SK-MEL-5 (cell line): ENCODE results near the gene AHDC1. TPM values are rescaled to one million over a fixed set of nuclear protein-coding genes. Genes with fewer than 3 reads are reported as not detected.
"Not testable (repeated sequence)": the region's sequence is repeated elsewhere in the genome, so short reads cannot be mapped to it uniquely, and the experiment has no call there.

ENCODE experiments used
- DNase-seq: peaks from one replicate; pipeline ENCODE4 v3.0.0-alpha.2; 2016; ENCODE audit warnings: low read depth, low spot score
- in situ Hi-C: cut with HindIII; loops from 2 replicates; pipeline ENCODE4 v1.10.0; 2016; ENCODE audit warnings: low sequenced_read_pairs, high pct_unique_total_duplicates, low pct_unique_long_range_greater_than_20kb
- total RNA-seq: library from RNA; depleted of rRNA; stranded (reverse); fragments of >200 nt; shearing (Covaris generic); gene quantifications from 2 replicates; pipeline ENCODE4 v1.2.3, GENCODE V29; 2014

AHDC1 gene
- total RNA-seq, 1 experiment from 2014 or later: 4.4 TPM

DNA sequence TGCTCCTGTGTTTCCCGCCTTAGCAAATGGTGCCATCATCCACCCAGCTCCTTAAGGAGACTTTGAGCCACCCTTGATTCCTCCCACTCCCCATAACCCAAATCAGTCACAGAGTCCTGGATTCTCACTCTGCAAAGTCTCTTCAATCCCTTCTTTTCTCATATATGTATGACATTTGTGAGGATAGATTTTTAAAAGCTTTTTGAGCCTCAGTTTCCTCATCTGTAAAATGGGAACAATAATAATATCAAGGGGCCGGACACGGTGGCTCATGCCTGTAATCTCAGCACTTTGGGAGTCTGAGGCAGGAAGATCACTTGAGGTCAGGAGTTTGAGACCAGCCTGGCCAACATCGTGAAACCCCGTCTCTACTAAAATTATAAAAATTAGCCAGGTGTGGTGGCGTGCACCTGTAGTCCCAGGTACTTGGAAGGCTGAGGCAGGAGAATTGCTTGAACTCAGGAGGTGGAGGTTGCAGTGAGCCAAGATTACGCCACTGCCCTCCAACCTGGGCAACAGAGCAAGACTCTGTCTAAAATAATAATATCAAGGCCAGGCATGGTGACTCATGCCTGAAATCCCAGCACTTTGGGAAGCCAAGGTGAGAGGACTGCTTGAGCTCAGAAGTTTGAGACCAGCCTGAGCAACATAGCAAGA is 16.0 kb upstream of the AHDC1 start:
- DNase-seq, in situ Hi-C loops: not testable (repeated sequence)

- DNase-seq: no peak
- in situ Hi-C loops: no loop called here
These were observed 14.6 kb upstream of the AHDC1 start for GRCh38 chr1:27618341-27619082.

- in situ Hi-C loops: no loop called here
These were observed 13.5 kb upstream of the AHDC1 start for GRCh38 chr1:27617420-27617819.

DNA sequence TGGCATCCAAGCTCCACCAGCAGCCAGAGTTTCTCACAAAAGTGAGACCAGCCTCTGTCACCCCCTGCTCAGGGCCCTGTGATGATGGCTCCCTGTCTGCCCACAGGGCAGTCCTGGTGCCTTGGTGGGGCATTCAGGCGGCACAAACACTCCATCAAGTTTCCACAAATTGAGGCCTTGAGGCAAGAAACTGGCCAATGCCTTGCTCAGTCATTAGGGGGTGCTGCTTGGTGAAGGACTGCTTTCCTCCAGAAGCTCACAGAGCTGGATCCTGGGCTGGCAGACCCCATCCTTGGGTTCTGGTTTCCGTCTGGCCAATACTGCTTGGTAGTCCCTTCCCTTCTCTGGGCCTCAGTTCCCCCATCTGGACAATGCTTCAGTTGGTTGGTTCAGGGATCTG is 12.5 kb upstream of the AHDC1 start:
- no peak for DNase-seq
- in situ Hi-C loops: no loop called here

More at GRCh38 chr1:27617420-27617819, 13.5 kb upstream of the AHDC1 start:
- no peak for DNase-seq

DNA sequence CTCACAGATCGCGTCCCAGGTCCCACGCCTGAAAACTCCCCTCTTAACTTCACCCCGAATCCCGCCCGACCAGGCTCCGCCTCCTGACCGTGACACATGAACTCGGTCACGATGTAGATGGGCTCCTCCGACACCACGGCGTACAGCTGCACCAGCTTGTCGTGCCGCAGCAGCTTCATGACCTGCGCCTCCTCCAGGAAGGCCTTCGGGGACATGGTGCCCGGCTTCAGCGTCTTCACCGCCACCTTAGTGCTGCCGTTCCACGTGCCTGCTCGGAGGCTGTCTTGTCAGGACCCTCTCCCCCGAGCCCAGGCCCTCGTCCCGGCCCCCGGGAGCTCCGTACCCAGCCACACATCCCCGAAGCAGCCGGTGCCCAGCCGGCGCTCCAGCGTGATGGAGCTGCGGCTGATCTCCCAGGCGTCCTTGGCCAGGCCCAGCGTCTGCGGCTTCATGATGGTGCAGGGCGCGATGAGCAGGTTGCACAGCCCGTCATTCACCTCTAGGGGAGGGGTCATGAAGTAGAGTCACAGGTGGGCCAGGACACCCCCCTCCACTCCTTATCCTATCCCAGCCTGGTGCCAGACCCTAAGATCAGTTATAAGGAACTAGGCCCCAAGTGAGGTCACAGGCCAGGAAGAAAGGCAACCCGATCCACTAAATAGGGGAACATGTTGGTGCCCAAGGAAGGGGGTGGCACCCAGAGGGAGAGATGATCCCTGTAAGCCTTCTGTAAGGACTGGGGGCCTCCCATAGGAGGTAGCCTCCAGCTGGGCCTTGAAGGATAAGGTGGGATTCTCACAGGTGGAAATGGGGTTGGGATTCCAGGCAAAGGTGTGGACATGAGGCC is 11.6 kb upstream of the AHDC1 start:
- in situ Hi-C loops: no loop called here
- DNase-seq: no peak

GRCh38 chr1:27614625-27615344 is 10.8 kb upstream of the AHDC1 start:
- no peak for DNase-seq
- in situ Hi-C loops: no loop called here

DNA sequence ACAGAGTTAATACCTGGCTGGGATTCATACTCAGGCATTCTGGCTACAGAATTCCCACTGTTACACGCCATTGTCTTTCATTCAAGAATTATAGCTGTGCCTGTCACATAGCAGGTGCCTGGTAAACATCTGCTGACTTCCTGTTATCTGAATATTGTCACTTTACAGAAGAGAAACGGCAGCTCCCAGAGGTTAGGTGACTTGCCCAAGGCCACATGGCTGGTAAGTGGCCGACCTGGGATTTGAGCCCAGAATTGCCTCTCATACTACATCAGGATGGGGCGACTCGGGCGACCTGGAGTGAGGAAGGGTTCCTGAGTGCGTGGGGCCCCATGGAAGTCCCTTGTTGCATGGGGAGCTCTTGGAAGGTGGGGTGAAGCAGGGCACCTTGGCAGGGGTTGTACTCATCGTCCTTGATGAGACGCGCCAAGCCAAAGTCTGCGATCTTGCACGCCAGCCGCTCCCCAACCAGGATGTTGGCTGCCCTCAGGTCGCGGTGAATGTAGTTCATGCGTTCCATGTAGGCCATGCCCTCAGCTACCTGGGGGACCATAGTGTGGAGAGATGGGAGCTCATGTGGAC is 10.2 kb upstream of the AHDC1 start:
- in situ Hi-C loops: no loop called here
- no peak for DNase-seq

GRCh38 chr1:27612718-27613117 is 8.8 kb upstream of the AHDC1 start:
- in situ Hi-C loops: no loop called here
- DNase-seq: no peak

GRCh38 chr1:27611450-27611849 is 7.5 kb upstream of the AHDC1 start:
- no peak for DNase-seq
- in situ Hi-C loops: no loop called here

DNA sequence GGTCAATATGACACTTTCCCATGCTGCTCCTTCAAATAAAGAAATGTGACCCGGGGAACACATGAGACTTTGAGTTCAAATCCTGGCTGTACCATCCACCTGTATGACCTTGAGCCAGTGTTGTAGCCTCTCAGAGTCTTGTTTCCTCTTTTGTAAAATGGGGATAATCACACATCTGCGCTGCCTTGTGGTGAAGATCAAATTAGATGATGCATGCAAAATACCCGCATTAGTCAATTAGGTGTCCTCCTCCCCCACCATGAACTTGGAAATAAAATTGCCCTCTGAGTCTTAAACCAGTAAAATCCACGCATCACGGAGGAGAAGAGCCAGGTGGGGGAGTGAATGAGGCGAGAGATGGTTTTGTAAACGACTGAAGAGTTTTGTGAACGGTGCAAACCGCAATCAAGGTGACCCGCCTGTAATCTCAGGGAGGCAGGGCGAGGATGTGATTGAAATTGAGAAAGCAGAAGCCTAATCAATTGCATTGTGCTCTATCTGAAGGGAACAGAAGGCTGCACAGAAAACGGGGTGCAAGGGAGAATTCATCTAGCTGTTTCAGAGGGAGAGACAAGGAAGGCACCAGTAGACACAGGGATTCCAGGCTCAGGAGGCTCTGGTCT is 5.8 kb upstream of the AHDC1 start:
- no peak for DNase-seq
- in situ Hi-C loops: no loop called here

DNA sequence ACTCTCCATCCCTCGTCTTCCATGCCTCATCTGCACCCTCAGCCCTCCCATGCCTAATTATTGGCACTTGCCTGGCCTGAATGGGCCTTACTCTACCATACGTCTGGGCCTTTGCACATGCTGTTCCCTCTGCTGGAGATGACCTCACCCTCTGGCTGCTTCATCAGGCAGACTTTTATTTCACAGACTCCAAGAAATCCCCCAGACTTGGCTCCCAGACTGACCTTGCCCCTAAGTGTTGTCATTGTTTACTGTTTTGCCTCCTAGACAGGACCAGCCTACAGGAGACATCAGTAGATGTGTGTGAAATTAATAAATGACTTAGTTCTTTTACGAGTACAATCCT is 5.2 kb upstream of the AHDC1 start:
- in situ Hi-C loops: no loop called here
- no peak for DNase-seq

DNA sequence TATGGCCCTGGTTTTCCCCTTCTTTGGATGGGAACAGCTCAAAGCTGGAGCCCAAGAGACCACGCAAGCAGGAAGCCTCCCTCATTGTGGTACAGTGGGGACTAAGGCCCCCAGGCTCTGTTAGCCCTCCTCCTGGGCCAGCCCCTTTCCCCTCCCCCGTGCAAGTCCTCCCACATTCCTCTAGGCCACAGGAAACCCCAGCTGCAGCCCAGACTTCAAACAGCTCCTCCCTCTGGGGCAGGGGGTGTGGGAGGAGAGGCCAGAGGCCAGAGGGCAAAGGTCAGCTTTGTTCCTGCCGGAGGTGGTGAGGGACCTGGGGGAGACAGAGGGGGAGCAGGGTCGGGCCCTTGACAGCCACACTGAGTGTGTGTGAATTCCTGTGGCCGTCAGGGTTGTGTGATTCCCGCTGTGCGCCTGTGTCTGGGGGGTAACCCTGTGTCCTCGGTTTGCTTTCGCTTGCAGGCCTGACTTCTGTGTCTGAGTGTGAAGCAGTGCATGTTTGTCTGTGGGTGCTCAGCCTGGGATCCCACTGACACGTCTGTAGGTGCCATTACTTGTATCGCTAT is 3.4 kb upstream of the AHDC1 start:
- no peak for DNase-seq
- in situ Hi-C loops: no loop called here

GRCh38 chr1:27606708-27607238 is 2.8 kb upstream of the AHDC1 start:
- no peak for DNase-seq
- in situ Hi-C loops: no loop called here

GRCh38 chr1:27605796-27606707 is 2.1 kb upstream of the AHDC1 start:
- peak; percentile 67 for DNase-seq
- in situ Hi-C loops: no loop called here

DNA sequence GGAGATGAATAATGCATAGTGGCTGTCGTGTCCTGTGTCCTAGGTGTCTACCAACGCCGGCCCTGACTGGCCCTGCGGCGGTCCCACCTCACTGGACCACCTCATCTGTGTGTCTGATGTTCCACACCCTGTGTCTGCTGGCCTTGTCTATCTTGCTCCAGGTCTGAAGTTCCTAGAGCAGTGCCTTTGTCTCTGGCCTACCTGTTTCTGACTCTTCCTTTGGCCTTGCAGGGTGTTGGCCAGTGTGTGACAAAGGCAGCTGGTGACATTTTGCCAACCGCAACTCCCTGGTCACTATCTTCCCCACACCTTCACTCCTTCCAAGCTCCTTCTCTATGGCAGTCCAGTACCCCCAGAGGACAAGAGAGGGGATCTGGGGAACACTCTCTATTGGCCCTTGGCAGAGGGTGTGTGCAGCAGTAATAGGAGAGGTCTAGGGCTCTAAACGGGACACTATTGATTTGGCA is 1.4 kb upstream of the AHDC1 start:
- DNase-seq: no peak
- in situ Hi-C loops: no loop called here
